ENCODE results near the gene PRDM10. TPM values are rescaled to one million over a fixed set of nuclear protein-coding genes. Genes with fewer than 3 reads are reported as not detected.

PRDM10 gene
- total RNA-seq, 1 experiment from 2014 or later: 18.9 TPM

- TF ChIP-seq ATF2 (CRISPR knock-in tag; IDR thresholded peaks at IDR 0.05; ENCODE audit: borderline replicate concordance, low read depth): no peak
These were observed 35.4 kb upstream of the PRDM10 start (continued) for GRCh38 chr11:130037881-130038585.

GRCh38 chr11:130037058-130037457 lies 34.4 kb upstream of the PRDM10 start:
- Mint-ChIP-seq H3K4me3 (no peak overlapping the region), H3K27ac (no peak overlapping the region), H3K4me1 (0 out of 2 replicates have a peak, but pooled peaks cover 4% of the 10 kb centered on the region), H3K9me3 (no peaks in the 10 kb centered on the region), H3K27me3 (ENCODE audit: low read depth) (no peaks in the 10 kb centered on the region), H3K36me3 (no peaks in the 10 kb centered on the region)
- no peak for TF ChIP-seq NFYB (CRISPR knock-in tag; conservative IDR thresholded peaks at IDR 0.05; ENCODE audit: low read depth)
- no peak for TF ChIP-seq AFF4 (CRISPR knock-in tag; IDR thresholded peaks at IDR 0.05; ENCODE audit: borderline replicate concordance)
- TF ChIP-seq ERG (CRISPR knock-in tag; IDR thresholded peaks at IDR 0.05): no peak
- TF ChIP-seq NR1H2 (CRISPR knock-in tag; IDR thresholded peaks at IDR 0.05): no peak
- TF ChIP-seq ZNF425 (CRISPR knock-in tag; conservative IDR thresholded peaks at IDR 0.05): no peak
- TF ChIP-seq FOXP4 (CRISPR knock-in tag; IDR thresholded peaks at IDR 0.05): no peak
- ChIA-PET POLR2A (no interaction called here), CTCF (no interaction called here)
- ATAC-seq (no peak), DNase-seq (ENCODE audit: low spot score) (no peak)

- DNase-seq (ENCODE audit: low spot score): no peak
- Mint-ChIP-seq H3K9me3 (no peaks in the 10 kb centered on the region), H3K27ac (no peak overlapping the region), H3K4me3 (no peak overlapping the region), H3K4me1 (peaks cover 5% of the 10 kb centered on the region), H3K27me3 (ENCODE audit: low read depth) (no peaks in the 10 kb centered on the region), H3K36me3 (no peaks in the 10 kb centered on the region)
- POLR2A ChIA-PET: interaction anchor here (0.7 kb wide), 1 partner anchor 463 kb away, joined by 3 read pairs; no protein-coding TSS in a partner anchor
- ATAC-seq: no peak
- TF ChIP-seq MXD4 (CRISPR knock-in tag; IDR thresholded peaks at IDR 0.05; ENCODE audit: borderline replicate concordance): no peak
- no peak for TF ChIP-seq NR3C1 (CRISPR knock-in tag; conservative IDR thresholded peaks at IDR 0.05; ENCODE audit: low read depth)
- no peak for TF ChIP-seq TEAD4 (CRISPR knock-in tag; IDR thresholded peaks at IDR 0.05)
- TF ChIP-seq USF2 (CRISPR knock-in tag; IDR thresholded peaks at IDR 0.05): no peak
- TF ChIP-seq PRRX2 (CRISPR knock-in tag; IDR thresholded peaks at IDR 0.05): no peak
- no peak for TF ChIP-seq ZNF423 (CRISPR knock-in tag; IDR thresholded peaks at IDR 0.05)
- TF ChIP-seq SMAD3 (CRISPR knock-in tag; IDR thresholded peaks at IDR 0.05; ENCODE audit: borderline replicate concordance): no peak
- CTCF ChIA-PET: no interaction called here
These were observed 31.6 kb upstream of the PRDM10 start for GRCh38 chr11:130034236-130034635.
